Testis (tissue), 3 donors: ENCODE measurements around the gene ERBB4. TPM values are rescaled to one million over a fixed set of nuclear protein-coding genes. Genes with fewer than 3 reads are reported as not detected.
A peak's percentile ranks its signal among the peaks of the same experiment; 100 is the strongest.

Source experiments
- DNase-seq: peaks from one replicate; pipeline ENCODE4 v3.0.0-alpha.2; 2019
- H3K27ac ChIP-seq, 2 donors: fragments of 200-600 bp; sonication (generic); one replicate each; pipeline ENCODE4 v1.5.1; 2019
- H3K27me3 ChIP-seq: fragments of 200-600 bp; sonication (generic); one replicate; pipeline ENCODE4 v1.5.1; 2019
- H3K36me3 ChIP-seq: fragments of 200-600 bp; sonication (generic); one replicate; pipeline ENCODE4 v1.5.1; 2017; ENCODE audit warnings: low read depth; ENCODE audit errors: missing control alignments
- H3K4me1 ChIP-seq: fragments of 200-600 bp; sonication (generic); one replicate; pipeline ENCODE4 v1.5.1; 2019
- H3K4me3 ChIP-seq, 2 donors: fragments of 200-600 bp; sonication (generic); one replicate each; pipeline ENCODE4 v1.5.1; 2017 to 2019
- H3K9me3 ChIP-seq: fragments of 200-600 bp; sonication (generic); one replicate; pipeline ENCODE4 v1.5.1; 2017
- POLR2A ChIP-seq: fragments of 450-650 bp; IDR thresholded peaks from one replicate; pipeline ENCODE4 v1.6.1; 2017; ENCODE audit warnings: antibody characterized with exemption, mild to moderate bottlenecking, moderate library complexity
- WGBS, 2 donors: methylation state at CpG; one replicate each; pipeline ENCODE4 v1.1.5; 2018; 5-methylcytosine and 5-hydroxymethylcytosine counted together
- intact Hi-C: fragments of 100-400 bp; cut with DNase I; formaldehyde crosslinking; loops from one replicate; pipeline ENCODE4 v1.15.1; 2023; ENCODE audit warnings: low total_unique reads
- polyA plus RNA-seq: library from polyadenylated mRNA; stranded (reverse); fragments of 350-450 nt; fragmentation: Illumina TruSeq; extraction: RNeasy Lipid Tissue Mini Kit (QIAGEN cat#74804); gene quantifications from one replicate; pipeline ENCODE4 v1.2.3, GENCODE V29; 2014; ENCODE audit warnings: low read depth, low replicate concordance; ENCODE audit not compliant: insufficient read depth
- total RNA-seq, 2 donors: library from RNA; depleted of rRNA; stranded (reverse); fragments of >200 nt; gene quantifications; one replicate each; pipeline ENCODE4 v1.2.3, GENCODE V29; 2016
- TF ChIP-seq, protein P1 (sequence below), 3 experiments: fragments of 450-650 bp in 2 of 3; fragments of 200-600 bp in 1 of 3; sonication (generic) in 1 of 3; IDR thresholded peaks; one replicate each; pipeline ENCODE4 v1.5.1; 2016 to 2019; ENCODE audit warnings: antibody characterized with exemption in 3 of 3, mild to moderate bottlenecking in 2 of 3, moderate library complexity in 1 of 3

Gene ERBB4
- total and polyA plus RNA-seq, 3 donors from 2014 or later = 6.1 to 62.7 (median 47.7) TPM

GRCh38 chr2:212030709-212031108 is 507.9 kb downstream of the ERBB4 start:
- Histone ChIP-seq H3K4me3 (no peak overlapping the region), H3K9me3 (no peaks in the 10 kb centered on the region), H3K27ac (no peak overlapping the region), H3K4me1 (no peaks in the 10 kb centered on the region), H3K36me3 (no peaks in the 10 kb centered on the region), H3K27me3 (no peaks in the 10 kb centered on the region)
- no peak for DNase-seq
- WGBS, 2 donors = 46 to 64% methylated on average over 4 of the region's 4 CpGs
- TF ChIP-seq POLR2A = no peak
- TF ChIP-seq, protein P1, sequence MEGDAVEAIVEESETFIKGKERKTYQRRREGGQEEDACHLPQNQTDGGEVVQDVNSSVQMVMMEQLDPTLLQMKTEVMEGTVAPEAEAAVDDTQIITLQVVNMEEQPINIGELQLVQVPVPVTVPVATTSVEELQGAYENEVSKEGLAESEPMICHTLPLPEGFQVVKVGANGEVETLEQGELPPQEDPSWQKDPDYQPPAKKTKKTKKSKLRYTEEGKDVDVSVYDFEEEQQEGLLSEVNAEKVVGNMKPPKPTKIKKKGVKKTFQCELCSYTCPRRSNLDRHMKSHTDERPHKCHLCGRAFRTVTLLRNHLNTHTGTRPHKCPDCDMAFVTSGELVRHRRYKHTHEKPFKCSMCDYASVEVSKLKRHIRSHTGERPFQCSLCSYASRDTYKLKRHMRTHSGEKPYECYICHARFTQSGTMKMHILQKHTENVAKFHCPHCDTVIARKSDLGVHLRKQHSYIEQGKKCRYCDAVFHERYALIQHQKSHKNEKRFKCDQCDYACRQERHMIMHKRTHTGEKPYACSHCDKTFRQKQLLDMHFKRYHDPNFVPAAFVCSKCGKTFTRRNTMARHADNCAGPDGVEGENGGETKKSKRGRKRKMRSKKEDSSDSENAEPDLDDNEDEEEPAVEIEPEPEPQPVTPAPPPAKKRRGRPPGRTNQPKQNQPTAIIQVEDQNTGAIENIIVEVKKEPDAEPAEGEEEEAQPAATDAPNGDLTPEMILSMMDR (IDR thresholded peaks at IDR 0.05) = no peak
- intact Hi-C loops = no loop called here

GRCh38 chr2:212028798-212029394 is 509.7 kb downstream of the ERBB4 start:
- intact Hi-C loops = no loop called here
- TF ChIP-seq, protein P1 (IDR thresholded peaks at IDR 0.05) = no peak
- no peak for TF ChIP-seq POLR2A
- no peak overlapping the region for H3K4me3 ChIP-seq
- H3K27ac ChIP-seq = no peak overlapping the region
- DNase-seq = no peak
- H3K27me3 ChIP-seq = no peaks in the 10 kb centered on the region
- H3K9me3 ChIP-seq = no peaks in the 10 kb centered on the region
- WGBS, 2 donors = 56 to 62% methylated on average over 5 of the region's 5 CpGs
- H3K36me3 ChIP-seq = no peaks in the 10 kb centered on the region
- no peaks in the 10 kb centered on the region for H3K4me1 ChIP-seq

DNA sequence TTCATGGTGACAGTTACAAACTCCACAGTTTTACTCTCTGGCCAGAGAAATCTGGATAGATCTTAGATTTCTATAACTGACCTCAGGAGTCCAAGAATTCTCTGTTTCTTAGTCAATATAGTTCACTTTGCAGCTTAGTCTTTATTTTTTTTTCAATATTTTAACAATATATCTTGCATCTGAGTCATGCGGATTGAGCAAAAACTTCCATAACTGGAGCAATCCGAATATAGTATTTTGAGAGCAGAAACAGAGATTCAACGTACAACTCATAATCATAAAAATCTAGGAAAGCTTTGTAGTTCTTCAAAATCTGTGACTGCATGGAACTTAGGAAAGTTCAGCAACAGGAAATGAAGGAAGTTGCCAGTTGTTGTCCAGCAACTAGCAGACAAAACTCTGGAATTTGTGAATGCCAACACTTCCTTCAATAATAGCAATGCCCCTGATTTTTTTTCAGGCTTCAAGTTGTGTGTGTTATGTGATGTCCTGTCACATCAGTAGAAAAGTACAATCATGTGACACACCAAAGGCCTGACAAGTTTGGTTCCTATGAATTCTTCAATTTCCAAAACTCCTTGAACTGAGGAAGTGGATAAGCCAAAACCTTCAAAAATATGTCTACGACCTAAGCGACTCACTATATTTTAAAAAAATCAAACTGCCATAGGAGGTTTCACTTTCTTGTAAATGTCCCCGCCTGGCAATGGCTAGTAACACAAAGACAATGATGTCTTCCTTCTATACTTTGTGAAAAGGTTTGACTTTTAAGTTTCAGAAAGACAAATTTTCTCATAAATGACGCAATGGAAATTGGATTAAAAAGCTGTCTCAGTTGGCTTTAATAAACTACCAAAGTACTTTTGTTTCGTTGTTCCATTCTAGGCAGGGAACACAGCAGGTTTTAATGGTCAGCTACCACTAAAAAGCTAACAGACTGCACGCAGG is 510.6 kb downstream of the ERBB4 start:
- H3K36me3 ChIP-seq = no peaks in the 10 kb centered on the region
- no peaks in the 10 kb centered on the region for H3K9me3 ChIP-seq
- no peak for DNase-seq
- 79 to 83% methylated on average over 9 of the region's 9 CpGs for WGBS, 2 donors
- no peaks in the 10 kb centered on the region for H3K27me3 ChIP-seq
- H3K4me3 ChIP-seq = no peak overlapping the region
- H3K4me1 ChIP-seq = no peaks in the 10 kb centered on the region
- TF ChIP-seq, protein P1 (IDR thresholded peaks at IDR 0.05) = no peak
- TF ChIP-seq POLR2A = no peak
- no peak overlapping the region for H3K27ac ChIP-seq
- intact Hi-C loops = no loop called here

DNA sequence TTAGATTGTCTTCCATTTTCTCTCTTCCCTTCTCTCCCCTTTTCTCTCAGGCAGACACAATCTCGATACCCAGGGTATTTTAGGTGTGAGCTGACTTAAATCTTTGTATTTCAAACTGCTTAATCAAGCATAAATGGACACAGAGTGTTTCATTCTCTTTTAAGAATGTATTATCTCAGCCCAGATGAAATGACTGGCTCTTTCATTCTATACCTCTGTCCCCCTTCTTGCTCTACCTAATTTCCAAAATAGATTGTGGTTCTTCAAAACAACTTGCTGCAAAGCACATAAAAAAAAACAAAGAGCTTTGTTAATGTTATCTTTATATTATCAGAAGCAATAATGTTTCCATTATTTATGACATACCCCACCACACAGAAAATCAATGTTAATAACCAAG is 514.6 kb downstream of the ERBB4 start:
- Histone ChIP-seq H3K9me3 (no peaks in the 10 kb centered on the region), H3K27ac (peak overlapping the region in 1 of 2 donors; percentile 20), H3K4me3 (no peak overlapping the region), H3K27me3 (no peaks in the 10 kb centered on the region), H3K36me3 (no peaks in the 10 kb centered on the region), H3K4me1 (no peaks in the 10 kb centered on the region)
- TF ChIP-seq, protein P1 (IDR thresholded peaks at IDR 0.05) = no peak
- no peak for TF ChIP-seq POLR2A
- intact Hi-C loops = no loop called here
- DNase-seq = no peak
- WGBS, 2 donors = 65 to 74% methylated on average over 1 of the region's 1 CpG
